Fibroblast of skin of abdomen (primary cell): ENCODE results near the gene ARID5B.

Experiments
- DNase-seq: peaks from one replicate; pipeline ENCODE4 v3.0.0-alpha.2; 2013

The ARID5B gene

GRCh38 chr10:62056219-62056618 is 154.7 kb downstream of the ARID5B start:
- no peak for DNase-seq

DNA sequence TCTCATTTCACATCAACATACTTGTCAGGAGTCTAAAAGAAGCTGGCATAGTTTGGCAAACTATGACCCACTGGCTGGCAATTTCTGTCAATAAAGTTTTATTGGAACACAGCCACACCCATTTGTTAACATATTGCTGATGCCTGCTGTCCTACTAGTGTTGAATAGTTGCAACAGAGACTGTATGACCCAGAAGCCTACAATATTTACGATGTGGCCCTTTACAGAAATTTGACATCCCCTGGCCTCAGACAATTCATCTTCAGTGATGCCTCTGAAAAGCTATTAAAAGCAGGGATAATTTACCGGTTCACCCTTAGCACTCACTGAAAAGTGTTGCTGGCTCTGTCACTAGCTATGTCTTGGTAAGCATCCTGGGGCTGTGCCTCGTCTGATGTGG is 155.2 kb downstream of the ARID5B start:
- DNase-seq = no peak

- peak; percentile 47 for DNase-seq
Measured at GRCh38 chr10:62057359-62057758, 155.9 kb downstream of the ARID5B start.

GRCh38 chr10:62057850-62058249 is 156.4 kb downstream of the ARID5B start:
- peak; percentile 53 for DNase-seq

DNA sequence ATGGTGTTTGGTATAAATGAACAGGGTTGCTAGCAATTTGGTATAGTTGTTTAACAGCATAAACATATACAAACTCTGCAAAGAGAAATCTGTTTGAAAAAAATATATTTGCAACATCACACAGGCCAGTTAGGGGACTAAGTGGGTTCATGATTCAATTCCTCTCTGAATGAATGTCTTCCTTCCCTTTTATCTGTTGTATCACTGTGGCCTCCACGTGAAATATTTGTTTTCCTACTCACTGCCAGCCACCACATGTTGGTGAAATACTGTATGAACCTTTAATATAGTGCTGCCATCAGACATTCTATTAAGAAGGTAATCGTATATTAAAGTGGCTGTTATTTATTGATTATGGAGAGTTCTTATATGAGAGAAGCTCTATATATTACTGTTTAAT is 157.0 kb downstream of the ARID5B start:
- no peak for DNase-seq

DNA sequence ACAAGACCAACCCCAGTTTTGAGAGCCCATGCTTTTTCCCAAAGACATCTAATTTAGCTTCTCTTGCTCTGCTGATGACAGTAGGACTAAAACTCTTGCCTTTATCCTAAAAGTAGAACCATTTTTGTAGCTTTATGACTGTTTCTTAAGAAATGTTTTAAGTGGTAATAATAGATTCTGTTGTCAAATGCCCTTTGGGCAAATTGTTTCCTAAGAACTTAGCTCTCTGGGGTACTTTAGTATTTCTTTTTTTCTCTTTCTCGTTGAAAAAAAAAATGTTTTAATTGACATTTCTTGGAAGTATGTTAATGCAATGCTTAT is 157.4 kb downstream of the ARID5B start:
- DNase-seq = no peak

DNA sequence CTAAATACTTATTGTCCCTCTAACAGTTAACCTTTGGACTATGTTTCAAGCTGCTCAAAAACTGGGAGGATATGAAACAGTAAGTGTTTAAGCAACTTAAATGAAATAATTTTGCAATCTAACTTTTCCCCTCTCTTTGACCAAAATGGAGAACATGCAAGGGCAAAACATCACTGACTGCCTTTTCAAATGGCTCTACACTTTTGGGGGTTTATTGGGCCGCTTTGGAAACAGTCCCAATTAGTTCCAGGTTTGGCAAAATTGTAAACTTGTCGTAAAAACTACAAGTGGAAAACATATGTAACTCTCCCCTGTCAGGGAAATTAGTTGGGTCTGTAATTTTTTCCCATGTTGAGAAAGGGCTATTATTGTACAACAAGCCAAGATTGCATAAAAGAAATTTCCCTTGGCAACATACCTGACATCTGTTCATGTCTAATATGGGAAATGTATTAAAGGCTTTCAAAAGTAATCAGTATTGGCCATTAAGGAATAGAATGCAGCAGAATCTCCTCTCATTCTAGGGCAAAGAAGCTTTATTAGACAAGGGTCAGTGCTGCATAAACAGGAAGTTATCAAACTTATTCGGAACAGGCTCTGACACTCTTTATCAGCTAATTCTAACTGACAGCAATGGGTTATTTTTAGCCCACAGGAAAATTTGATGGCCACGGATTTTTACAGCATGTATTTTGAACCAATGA is 157.9 kb downstream of the ARID5B start:
- DNase-seq = peak; percentile 74

- DNase-seq = no peak
Measured at GRCh38 chr10:62062028-62062427, 160.5 kb downstream of the ARID5B start.

DNA sequence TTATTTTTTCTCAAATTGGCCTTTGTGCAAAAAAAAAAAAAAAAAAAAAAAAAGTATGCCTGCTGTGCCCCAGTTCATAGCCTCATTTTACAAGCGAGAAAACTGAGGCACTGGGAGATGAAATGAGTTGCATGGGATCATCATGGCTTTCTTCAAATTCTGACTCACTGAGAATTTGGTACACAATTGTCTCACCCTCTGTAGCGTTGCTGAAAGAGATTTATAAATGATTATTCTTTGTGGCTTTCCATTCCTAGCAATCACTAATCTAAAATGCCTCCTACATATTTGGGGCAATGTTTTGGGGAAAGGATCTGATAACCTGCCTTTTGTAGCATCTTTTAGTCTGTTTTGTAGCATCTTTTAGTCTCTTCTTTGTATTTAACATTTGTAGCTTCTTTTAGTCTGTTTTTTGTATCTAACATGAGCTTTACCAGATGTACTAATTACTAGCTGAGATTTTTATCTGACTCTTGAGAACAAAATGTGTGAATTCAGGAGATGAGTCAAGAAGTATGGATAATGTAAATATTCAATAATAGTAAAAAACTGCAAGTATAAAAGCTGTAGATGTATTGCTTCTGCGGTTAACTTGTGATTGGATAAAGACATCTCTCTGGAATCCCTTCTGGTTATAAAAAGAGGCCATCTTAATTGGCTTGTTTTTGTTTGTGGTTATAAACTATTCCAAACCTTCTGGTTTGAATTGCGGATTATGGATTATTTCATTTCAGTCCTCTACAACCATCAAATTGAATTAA is 161.4 kb downstream of the ARID5B start:
- peak; percentile 93 for DNase-seq

GRCh38 chr10:62063795-62064472 is 162.4 kb downstream of the ARID5B start:
- no peak for DNase-seq

- no peak for DNase-seq
Measured at GRCh38 chr10:62067560-62067959, 166.1 kb downstream of the ARID5B start.

GRCh38 chr10:62068464-62068863 is 167.0 kb downstream of the ARID5B start:
- DNase-seq = no peak

DNA sequence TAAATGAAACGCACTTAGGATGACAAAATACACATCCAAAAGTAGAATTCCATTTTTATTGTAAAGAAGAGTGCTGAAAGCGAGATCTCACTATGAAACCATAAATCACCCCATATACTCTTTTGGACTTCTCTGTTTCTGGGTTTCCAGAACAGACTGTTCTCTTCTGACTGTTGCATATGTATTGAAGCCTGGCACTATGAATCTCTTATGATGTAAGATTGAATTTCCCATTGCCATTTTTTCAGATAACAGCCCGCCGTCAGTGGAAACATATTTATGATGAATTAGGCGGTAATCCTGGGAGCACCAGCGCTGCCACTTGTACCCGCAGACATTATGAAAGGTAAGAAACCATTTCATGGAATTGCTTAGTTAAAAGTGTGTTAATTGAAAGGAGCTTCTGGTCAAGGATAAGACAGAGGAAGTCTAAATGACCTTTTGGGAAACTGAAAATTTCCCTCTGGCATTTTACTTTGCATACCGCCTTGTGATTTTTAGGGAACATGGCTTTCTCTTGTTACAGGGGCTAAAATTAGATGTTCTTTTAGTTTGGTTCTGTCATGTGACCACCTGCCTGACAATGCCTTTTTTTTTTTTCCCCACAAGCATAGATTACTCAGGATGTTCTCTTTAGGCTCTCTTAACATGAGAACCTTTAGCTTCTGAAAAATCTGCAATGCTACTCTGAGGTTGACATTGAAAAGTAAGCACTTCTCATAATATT is 168.1 kb downstream of the ARID5B start:
- DNase-seq = no peak

DNA sequence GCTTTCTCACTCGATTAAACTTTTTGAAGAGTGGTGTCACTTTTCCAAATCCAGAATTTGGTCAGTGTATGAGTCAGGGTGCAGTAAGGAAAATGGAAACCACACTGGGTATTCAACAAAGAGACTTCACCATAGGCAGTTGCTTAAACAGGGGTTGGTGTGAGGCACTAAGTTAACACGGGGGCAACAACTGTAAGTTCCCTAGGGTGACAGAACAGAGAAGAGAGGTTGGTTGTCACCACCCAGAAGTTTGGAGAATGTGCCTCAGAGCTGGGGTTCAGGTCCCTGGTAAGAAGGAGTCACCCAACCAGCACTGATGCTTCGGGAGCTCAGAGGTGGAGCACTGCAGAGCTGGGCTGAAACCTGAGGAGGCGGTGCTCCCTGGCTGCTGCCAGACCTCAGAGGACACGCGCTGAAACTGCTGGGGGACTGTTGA is 170.4 kb downstream of the ARID5B start:
- DNase-seq = peak; percentile 60

DNA sequence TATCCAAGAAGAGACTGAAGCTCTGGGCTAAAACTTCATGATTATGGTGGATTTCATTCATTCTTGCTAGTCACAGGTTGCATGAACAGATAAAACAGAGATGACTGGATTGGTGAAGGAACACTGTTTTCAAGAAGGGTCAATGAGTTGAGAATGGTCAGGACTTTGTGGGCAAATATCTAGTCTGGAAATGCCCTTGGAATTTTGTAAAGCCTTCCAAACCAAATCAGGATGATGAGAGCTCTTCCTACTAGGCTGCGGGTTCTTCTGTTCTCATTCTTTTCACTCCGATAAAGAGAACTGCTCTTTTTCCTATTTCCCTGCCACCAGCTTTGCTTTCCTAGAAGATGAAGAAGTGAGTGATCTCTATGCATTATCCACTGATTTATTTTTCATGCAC is 171.4 kb downstream of the ARID5B start:
- DNase-seq = peak; percentile 54

DNA sequence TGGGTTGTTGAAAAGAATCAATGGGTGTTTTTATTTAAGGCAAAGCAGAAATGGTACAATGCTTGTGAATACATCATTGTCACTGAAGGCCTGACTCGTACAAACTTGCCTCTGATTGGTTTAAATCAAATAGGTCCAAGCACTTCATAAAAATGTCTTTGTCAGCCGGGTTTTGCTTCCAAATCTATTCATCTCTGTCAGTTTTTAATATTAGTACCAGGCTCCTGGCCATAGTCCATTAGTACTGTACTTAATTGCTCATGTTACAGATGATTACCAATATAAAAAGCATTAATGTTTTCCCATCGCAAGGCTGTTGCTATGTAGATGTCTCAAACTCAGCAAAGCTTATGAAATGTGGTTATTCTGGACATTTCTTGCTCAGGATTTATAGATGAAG is 171.9 kb downstream of the ARID5B start:
- DNase-seq = peak; percentile 75

DNA sequence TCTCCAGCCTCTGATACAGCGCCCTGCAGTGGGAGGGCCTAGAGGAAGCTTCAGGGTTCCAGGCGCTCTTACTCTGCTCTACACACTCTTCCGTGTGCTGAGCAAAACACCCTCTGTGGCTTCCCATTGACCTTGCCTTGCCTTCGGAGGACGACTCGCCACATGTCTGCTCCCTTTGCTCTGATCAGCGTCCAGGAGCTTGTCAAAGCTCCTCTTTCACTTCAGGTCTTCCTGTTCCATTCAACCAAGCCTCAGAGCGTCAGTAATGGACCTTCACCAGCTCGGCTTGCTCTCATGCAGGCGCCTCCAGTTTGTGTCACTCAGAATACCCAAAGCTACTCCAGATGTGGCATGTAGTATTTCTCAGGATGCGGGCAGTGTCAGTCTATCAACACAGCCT is 173.9 kb downstream of the ARID5B start:
- DNase-seq = no peak

DNA sequence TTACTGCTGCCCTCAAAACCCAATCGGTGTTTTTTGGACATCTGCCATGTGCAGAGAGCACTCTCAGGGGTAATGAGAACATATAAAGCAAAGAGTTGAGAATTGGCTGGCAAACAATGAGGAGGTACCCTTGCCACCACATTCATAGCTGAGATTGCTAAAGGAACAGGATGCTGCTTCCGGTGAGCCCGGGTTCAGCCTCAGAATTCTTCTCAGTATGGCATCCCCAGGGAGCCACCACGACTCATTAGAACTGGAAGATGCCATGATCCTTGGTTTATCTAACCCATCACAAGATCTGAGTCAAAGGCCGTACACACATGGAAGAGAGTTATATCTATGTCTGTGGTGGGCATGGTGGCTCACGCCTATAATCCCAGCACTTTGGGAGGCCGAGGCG is 174.4 kb downstream of the ARID5B start:
- DNase-seq = no peak

DNA sequence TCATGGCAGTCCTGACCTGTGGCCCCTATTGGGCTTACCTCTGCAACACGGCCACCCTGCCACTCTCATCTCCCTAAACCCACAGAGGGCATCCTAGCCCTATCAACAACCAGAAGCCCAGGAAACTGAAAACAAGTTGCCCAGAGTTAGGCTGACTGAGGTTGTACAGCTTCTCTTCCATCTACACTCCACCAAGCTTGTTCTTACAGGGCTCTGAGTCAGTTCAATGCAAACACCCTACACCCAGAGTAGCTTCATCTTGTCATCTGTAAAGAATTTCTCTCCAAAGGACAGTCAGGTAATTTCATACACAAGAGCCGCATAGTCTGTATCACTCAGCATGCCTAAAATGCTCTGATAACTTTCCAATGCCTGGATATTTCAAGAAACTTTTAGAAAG is 175.4 kb downstream of the ARID5B start:
- DNase-seq = peak; percentile 82

DNA sequence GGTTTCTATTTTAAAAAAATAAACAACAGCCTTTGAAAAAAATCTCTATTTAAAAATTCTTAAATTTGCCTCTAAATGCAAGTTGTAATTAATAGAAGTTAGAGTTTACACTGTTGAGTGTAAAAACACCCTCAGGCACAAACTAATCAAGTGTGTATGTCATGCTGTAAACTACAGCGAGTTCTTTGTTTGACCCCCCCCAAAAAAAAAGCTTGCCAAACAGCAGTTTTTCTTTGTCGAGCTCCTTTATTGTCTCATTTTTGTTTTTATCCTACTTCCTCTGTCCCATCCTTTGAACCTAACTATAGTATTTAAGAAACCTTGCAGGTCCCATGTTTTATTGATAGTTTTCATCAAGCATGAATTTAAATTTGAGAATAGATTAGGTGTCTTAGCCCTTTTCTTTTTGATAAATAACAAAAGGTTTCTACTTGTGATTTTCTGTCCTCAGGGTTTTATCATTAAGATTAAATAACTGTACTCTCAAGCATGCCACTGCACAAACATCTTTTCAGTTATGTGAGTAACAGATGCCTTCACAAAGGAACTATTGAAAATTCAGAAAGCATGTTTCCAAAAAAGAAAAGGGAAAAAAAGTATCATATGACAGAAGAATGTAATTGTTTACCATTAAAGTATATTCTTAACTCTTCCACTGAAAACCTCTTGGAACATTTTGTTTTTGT is 176.0 kb downstream of the ARID5B start:
- DNase-seq = no peak

- no peak for DNase-seq
Measured at GRCh38 chr10:62079885-62080559, 178.5 kb downstream of the ARID5B start.

DNA sequence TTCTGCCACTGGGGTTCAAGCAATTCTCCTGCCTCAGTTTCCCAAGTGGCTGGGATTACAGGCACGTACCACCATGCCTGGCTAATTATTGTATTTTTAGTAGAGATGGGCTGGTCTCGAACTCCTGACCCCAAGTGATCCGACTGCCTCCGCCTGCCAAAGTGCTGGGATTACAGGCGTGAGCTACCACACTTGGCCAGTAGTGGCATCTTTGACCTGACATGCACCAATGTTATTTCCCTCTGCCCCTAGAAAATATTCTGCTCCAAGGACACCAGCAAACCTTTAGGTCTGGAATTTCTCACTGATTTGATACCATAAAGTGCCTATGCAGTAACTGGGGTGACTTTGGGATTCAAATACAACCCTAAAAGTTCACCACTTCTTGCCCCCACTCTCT is 179.4 kb downstream of the ARID5B start:
- DNase-seq = no peak
